ENCODE measurements around the gene RYR2.
"Not testable (repeated sequence)": the region's sequence is repeated elsewhere in the genome, so short reads cannot be mapped to it uniquely, and the experiment has no call there.

RYR2 gene

DNA sequence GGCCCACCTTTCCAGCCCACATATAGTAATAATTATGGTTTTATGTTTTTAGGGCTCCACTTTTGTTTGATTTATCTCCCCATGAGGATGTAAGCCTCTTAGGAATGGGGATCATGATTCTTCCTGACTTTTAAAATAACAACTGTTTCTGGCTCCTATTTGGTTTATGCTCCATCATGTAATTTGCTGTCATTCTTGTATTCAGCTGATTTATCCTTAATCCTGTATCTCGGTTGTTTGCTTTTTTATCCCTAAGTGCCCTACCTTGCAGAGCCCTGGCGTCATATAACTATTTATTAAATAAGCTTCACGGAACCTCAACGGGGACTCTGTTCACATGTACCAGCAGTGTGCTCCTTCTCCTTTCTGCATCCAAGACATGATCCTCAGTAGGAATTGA, 70.7 kb downstream of the RYR2 start:
- Histone ChIP-seq H3K27me3 (ENCODE audit: control insufficient read depth in 1 of 2, insufficient read depth in 2 of 2, low read length in 2 of 2) (no peaks in the 10 kb centered on the region), H3K4me3 (ENCODE audit: low read length in 2 of 2) (no peak overlapping the region), H3K9ac (ENCODE audit: low read length in 2 of 2) (no peak overlapping the region), H3K4me1 (ENCODE audit: control insufficient read depth, insufficient read depth, low read length) (peaks cover 19% of the 10 kb centered on the region), H3K27ac (ENCODE audit: low read length) (no peak overlapping the region), H3K36me3 (ENCODE audit: control insufficient read depth in 2 of 2, insufficient read depth in 2 of 2, low read length in 2 of 2) (no peaks in the 10 kb centered on the region), H3K9me3 (ENCODE audit: control insufficient read depth in 2 of 2, low read length in 2 of 2) (no peaks in the 10 kb centered on the region)

DNA sequence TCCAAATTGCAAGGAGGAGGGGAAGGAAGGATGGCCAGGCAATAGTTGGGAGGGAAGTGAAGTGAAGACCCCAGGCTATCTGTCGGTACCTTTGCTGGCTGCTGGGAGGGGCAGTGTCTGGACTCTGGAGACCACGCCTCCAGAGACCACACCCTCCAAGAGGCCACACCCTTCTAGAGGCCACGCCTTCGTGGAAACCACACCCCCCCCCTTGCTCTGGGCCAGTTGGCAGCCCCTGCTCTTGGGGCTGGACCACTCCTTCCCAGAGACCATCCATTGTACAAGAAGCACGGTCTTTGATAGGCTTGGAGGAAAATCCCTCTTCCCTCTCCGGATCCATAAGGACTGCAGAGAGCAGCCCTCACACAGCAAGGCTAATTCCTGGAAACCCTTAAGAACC, 73.1 kb downstream of the RYR2 start:
- Histone ChIP-seq H3K4me3 (ENCODE audit: low read length in 2 of 2) (no peak overlapping the region), H3K4me1 (ENCODE audit: control insufficient read depth, insufficient read depth, low read length) (peaks cover 13% of the 10 kb centered on the region), H3K27ac (ENCODE audit: low read length) (no peak overlapping the region), H3K27me3 (ENCODE audit: control insufficient read depth in 1 of 2, insufficient read depth in 2 of 2, low read length in 2 of 2) (no peaks in the 10 kb centered on the region), H3K9me3 (ENCODE audit: control insufficient read depth in 2 of 2, low read length in 2 of 2) (no peaks in the 10 kb centered on the region), H3K9ac (ENCODE audit: low read length in 2 of 2) (no peak overlapping the region), H3K36me3 (ENCODE audit: control insufficient read depth in 2 of 2, insufficient read depth in 2 of 2, low read length in 2 of 2) (no peaks in the 10 kb centered on the region)

DNA sequence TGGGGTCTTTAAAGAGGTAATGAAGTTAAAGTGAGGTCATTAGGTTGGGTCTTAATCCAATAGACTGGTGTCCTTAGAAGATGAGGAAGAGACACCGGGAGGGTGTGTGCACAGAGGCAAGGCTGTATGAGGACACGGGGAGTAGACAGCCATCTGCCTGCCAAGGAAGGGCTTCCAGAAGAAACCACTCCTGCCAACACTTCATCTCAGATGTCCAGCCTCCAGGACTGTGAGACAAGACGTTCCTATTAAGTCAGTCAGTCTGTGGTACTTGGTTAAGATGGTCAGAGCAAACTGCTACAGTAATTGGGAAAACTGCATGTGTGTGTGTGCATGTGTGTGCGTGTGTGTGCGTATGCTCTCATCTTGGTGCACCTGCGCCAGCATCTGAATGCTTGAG, 77.1 kb downstream of the RYR2 start:
- Histone ChIP-seq H3K9me3 (ENCODE audit: control insufficient read depth in 2 of 2, low read length in 2 of 2) (no peaks in the 10 kb centered on the region), H3K9ac (ENCODE audit: low read length in 2 of 2) (no peak overlapping the region), H3K27me3 (ENCODE audit: control insufficient read depth in 1 of 2, insufficient read depth in 2 of 2, low read length in 2 of 2) (no peaks in the 10 kb centered on the region), H3K36me3 (ENCODE audit: control insufficient read depth in 2 of 2, insufficient read depth in 2 of 2, low read length in 2 of 2) (no peaks in the 10 kb centered on the region), H3K4me1 (ENCODE audit: control insufficient read depth, insufficient read depth, low read length) (peaks cover 10% of the 10 kb centered on the region), H3K4me3 (ENCODE audit: low read length in 2 of 2) (no peak overlapping the region), H3K27ac (ENCODE audit: low read length) (no peak overlapping the region)

DNA sequence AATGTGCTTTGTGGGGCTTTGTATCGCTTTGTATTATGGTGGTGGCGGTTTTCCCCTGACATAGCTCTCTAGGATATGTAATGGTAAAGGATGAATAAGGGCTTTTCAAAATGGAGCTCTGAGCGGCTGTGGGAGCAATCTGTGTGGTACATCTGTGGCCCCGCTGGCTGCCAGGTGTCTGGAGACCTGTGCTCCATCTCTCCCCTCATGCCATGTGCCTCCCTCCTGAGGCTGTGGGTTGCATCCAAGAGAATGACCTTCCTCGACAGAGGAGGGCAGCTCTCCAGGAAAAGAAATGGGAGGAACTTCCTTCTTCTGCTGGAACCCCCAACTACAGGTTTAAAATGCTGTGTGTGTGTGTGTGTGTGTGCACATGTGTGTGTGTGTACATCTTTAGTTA, 78.7 kb downstream of the RYR2 start:
- no peaks in the 10 kb centered on the region for H3K36me3 ChIP-seq (ENCODE audit: control insufficient read depth in 2 of 2, insufficient read depth in 2 of 2, low read length in 2 of 2)
- no peak overlapping the region for H3K27ac ChIP-seq (ENCODE audit: low read length)
- peaks cover 10% of the 10 kb centered on the region for H3K4me1 ChIP-seq (ENCODE audit: control insufficient read depth, insufficient read depth, low read length)

DNA sequence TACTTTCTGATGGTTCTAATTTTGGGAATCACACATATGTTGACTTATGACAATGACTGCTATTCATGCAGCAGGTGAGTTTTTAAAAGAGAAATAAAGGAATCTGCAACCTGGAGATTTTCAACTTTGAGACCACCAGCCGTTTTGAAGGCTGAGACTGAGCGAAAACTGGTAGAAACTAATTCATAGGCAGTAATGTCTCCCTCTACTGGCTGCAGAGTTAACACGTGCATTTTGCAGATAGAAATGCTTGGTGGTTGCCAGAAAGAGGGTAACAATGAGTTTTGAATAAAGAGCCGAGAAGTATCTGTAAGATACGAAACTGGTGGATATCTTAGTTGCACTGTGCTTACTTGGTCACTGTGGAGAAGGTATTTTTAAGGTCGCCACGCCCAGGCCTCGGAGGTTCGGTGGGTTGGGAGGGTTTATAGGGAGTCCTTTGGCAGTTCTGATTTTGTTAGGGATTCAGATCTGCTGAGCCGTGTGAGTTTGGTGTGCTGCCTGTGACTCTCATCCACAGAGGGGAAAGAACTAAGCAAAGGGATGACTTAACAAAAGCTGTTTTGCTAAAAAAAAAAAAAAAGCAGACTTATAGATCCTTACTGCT, 83.0 kb downstream of the RYR2 start:
- no peaks in the 10 kb centered on the region for H3K27me3 ChIP-seq (ENCODE audit: control insufficient read depth in 1 of 2, insufficient read depth in 2 of 2, low read length in 2 of 2)
- no peaks in the 10 kb centered on the region for H3K4me1 ChIP-seq (ENCODE audit: control insufficient read depth, insufficient read depth, low read length)
- H3K27ac ChIP-seq (ENCODE audit: low read length): no peak overlapping the region
- no peak overlapping the region for H3K9ac ChIP-seq (ENCODE audit: low read length in 2 of 2)
- no peaks in the 10 kb centered on the region for H3K9me3 ChIP-seq (ENCODE audit: control insufficient read depth in 2 of 2, low read length in 2 of 2)
- H3K4me3 ChIP-seq (ENCODE audit: low read length in 2 of 2): no peak overlapping the region
- no peaks in the 10 kb centered on the region for H3K36me3 ChIP-seq (ENCODE audit: control insufficient read depth in 2 of 2, insufficient read depth in 2 of 2, low read length in 2 of 2)

More for the DNA sequence above, 78.7 kb downstream of the RYR2 start:
- Histone ChIP-seq H3K9ac (ENCODE audit: low read length in 2 of 2) (no peak overlapping the region), H3K4me3 (ENCODE audit: low read length in 2 of 2) (no peak overlapping the region), H3K9me3 (ENCODE audit: control insufficient read depth in 2 of 2, low read length in 2 of 2) (no peaks in the 10 kb centered on the region), H3K27me3 (ENCODE audit: control insufficient read depth in 1 of 2, insufficient read depth in 2 of 2, low read length in 2 of 2) (no peaks in the 10 kb centered on the region)

DNA sequence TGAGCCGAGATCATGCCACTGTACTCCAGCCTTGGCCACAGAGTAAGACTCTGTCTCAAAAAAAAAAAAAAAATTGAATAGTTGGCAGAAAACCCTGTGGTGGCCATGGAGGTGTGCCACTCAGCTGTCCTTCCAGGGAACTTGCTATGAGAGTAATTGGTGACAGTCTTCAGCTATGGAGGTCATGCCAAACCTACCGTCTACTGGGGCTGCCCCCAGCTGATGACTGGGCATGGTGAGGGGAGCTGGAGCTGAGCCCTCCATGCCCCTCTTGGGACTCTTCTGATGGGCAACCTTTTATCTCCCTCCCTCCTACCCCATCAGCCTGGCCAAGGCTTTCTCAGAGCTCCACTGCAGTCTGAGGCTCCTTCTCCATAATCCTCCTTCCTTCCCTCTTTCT, 84.2 kb downstream of the RYR2 start:
- Histone ChIP-seq H3K27ac (ENCODE audit: low read length) (no peak overlapping the region), H3K27me3 (ENCODE audit: control insufficient read depth in 1 of 2, insufficient read depth in 2 of 2, low read length in 2 of 2) (no peaks in the 10 kb centered on the region), H3K36me3 (ENCODE audit: control insufficient read depth in 2 of 2, insufficient read depth in 2 of 2, low read length in 2 of 2) (no peaks in the 10 kb centered on the region), H3K4me1 (ENCODE audit: control insufficient read depth, insufficient read depth, low read length) (no peaks in the 10 kb centered on the region), H3K9me3 (ENCODE audit: control insufficient read depth in 2 of 2, low read length in 2 of 2) (peaks cover 0 to 2% of the 10 kb centered on the region in 2 donors), H3K4me3 (ENCODE audit: low read length in 2 of 2) (no peak overlapping the region), H3K9ac (ENCODE audit: low read length in 2 of 2) (no peak overlapping the region)

DNA sequence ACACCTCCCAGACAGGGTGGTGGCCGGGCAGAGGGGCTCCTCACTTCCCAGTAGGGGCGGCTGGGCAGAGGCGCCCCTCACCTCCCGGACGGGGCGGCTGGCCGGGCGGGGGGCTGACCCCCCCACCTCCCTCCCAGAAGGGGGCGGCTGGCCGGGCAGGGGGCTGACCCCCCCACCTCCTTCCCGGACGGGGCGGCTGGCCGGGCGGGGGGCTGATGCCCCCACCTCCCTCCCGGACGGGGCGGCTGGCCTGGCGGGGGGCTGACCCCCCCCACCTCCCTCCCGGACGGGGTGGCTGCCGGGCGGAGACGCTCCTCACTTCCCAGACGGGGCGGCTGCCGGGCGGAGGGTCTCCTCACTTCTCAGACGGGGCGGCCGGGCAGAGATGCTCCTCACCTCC, 85.3 kb downstream of the RYR2 start:
- not testable (repeated sequence) for H3K9ac ChIP-seq (ENCODE audit: low read length in 2 of 2); H3K4me3 ChIP-seq (ENCODE audit: low read length in 2 of 2); H3K27me3 ChIP-seq (ENCODE audit: control insufficient read depth in 1 of 2, insufficient read depth in 2 of 2, low read length in 2 of 2); H3K4me1 ChIP-seq (ENCODE audit: control insufficient read depth, insufficient read depth, low read length); H3K27ac ChIP-seq (ENCODE audit: low read length); H3K36me3 ChIP-seq (ENCODE audit: control insufficient read depth in 2 of 2, insufficient read depth in 2 of 2, low read length in 2 of 2)
- peaks cover 7 to 12% of the 10 kb centered on the region in 2 donors for H3K9me3 ChIP-seq (ENCODE audit: control insufficient read depth in 2 of 2, low read length in 2 of 2)

DNA sequence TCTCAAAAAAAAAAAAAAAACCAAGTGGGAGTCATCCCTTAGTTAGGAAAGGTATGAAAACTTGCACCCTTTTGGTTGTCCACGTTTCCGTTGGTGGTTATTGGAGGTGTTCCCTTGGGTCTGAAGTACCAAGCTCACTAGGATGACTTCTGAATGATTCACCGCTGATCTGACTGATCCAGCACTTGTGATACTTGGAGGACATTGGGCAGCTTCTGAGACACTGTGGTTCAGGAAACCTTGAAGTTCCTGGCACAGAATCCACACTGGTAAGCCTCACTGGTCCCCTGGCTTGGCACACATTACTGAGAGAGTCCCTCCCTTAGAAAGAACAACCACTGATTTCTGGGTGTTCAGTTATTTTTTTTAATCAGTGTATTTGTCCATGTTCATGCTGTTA, 91.9 kb downstream of the RYR2 start:
- H3K36me3 ChIP-seq (ENCODE audit: control insufficient read depth in 2 of 2, insufficient read depth in 2 of 2, low read length in 2 of 2): peaks cover 0 to 2% of the 10 kb centered on the region in 2 donors
- no peaks in the 10 kb centered on the region for H3K4me1 ChIP-seq (ENCODE audit: control insufficient read depth, insufficient read depth, low read length)
- H3K9me3 ChIP-seq (ENCODE audit: control insufficient read depth in 2 of 2, low read length in 2 of 2): peaks cover 7 to 12% of the 10 kb centered on the region in 2 donors
- H3K27me3 ChIP-seq (ENCODE audit: control insufficient read depth in 1 of 2, insufficient read depth in 2 of 2, low read length in 2 of 2): no peaks in the 10 kb centered on the region
- H3K27ac ChIP-seq (ENCODE audit: low read length): no peak overlapping the region
- H3K4me3 ChIP-seq (ENCODE audit: low read length in 2 of 2): no peak overlapping the region
- H3K9ac ChIP-seq (ENCODE audit: low read length in 2 of 2): no peak overlapping the region

DNA sequence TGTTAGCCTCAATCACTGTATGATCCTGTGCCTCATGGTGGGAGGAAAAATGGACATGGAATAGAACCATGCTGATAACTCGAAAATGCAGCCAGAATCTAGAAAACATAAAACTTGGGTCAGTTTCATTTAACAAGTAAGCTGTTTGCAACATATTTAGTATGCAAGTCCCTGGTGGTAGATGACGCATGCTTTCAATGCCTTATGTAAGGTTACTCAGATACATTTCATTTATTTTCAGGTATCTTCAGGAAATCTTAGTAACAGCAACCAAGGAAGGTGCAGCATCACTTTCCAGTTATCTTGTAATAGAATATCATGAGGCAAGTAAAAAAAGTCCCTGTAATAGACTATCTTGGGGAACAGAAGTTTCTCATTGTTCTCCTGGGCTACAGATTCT, 92.9 kb downstream of the RYR2 start:
- Histone ChIP-seq H3K9ac (ENCODE audit: low read length in 2 of 2) (no peak overlapping the region), H3K27me3 (ENCODE audit: control insufficient read depth in 1 of 2, insufficient read depth in 2 of 2, low read length in 2 of 2) (no peaks in the 10 kb centered on the region), H3K4me1 (ENCODE audit: control insufficient read depth, insufficient read depth, low read length) (no peaks in the 10 kb centered on the region), H3K9me3 (ENCODE audit: control insufficient read depth in 2 of 2, low read length in 2 of 2) (peaks cover 7 to 12% of the 10 kb centered on the region in 2 donors), H3K36me3 (ENCODE audit: control insufficient read depth in 2 of 2, insufficient read depth in 2 of 2, low read length in 2 of 2) (peaks cover 0 to 2% of the 10 kb centered on the region in 2 donors), H3K4me3 (ENCODE audit: low read length in 2 of 2) (no peak overlapping the region), H3K27ac (ENCODE audit: low read length) (no peak overlapping the region)

DNA sequence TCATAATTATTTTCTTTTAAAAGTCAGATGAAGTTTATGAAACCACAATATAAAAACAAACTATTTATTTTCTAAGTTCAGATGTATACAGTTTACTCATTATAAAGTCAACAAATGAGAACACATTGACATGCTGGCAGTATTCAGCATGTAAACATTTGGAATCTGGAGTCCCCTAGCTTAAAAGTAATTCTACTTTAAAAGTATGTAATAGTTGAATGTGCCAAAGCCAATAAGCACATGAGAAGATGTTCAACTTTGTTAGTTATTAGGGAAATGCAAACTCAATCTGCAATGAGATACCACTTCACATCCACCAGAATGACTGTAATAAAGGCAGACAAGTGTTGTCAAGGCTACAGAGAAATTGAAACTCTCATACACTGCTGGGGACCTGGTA, 96.6 kb downstream of the RYR2 start:
- H3K4me3 ChIP-seq (ENCODE audit: low read length in 2 of 2): no peak overlapping the region
- no peaks in the 10 kb centered on the region for H3K36me3 ChIP-seq (ENCODE audit: control insufficient read depth in 2 of 2, insufficient read depth in 2 of 2, low read length in 2 of 2)
- no peaks in the 10 kb centered on the region for H3K9me3 ChIP-seq (ENCODE audit: control insufficient read depth in 2 of 2, low read length in 2 of 2)
- peaks cover 18% of the 10 kb centered on the region for H3K4me1 ChIP-seq (ENCODE audit: control insufficient read depth, insufficient read depth, low read length)
- no peak overlapping the region for H3K9ac ChIP-seq (ENCODE audit: low read length in 2 of 2)
- no peak overlapping the region for H3K27ac ChIP-seq (ENCODE audit: low read length)
- no peaks in the 10 kb centered on the region for H3K27me3 ChIP-seq (ENCODE audit: control insufficient read depth in 1 of 2, insufficient read depth in 2 of 2, low read length in 2 of 2)

DNA sequence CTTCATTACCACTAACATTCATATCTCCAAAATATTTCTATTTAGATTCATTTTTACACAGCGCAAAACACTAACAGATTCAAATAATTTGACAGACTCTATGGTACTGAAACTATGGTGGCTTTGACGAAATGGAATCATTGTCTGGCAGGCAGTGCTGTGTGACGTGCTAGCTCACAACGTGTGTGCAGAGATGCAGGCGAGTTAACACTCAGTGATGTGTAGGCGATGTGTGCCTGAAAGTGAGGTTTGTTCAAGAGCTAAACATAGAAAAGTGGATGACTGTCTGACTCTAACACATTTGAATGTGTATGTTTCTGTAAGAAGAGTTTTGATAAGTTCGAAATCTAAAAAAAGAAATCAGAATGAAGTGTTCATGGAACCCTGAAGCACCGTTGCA, 97.7 kb downstream of the RYR2 start:
- no peaks in the 10 kb centered on the region for H3K27me3 ChIP-seq (ENCODE audit: control insufficient read depth in 1 of 2, insufficient read depth in 2 of 2, low read length in 2 of 2)
- H3K27ac ChIP-seq (ENCODE audit: low read length): no peak overlapping the region
- H3K9me3 ChIP-seq (ENCODE audit: control insufficient read depth in 2 of 2, low read length in 2 of 2): no peaks in the 10 kb centered on the region
- no peak overlapping the region for H3K4me3 ChIP-seq (ENCODE audit: low read length in 2 of 2)
- H3K36me3 ChIP-seq (ENCODE audit: control insufficient read depth in 2 of 2, insufficient read depth in 2 of 2, low read length in 2 of 2): no peaks in the 10 kb centered on the region
- no peak overlapping the region for H3K9ac ChIP-seq (ENCODE audit: low read length in 2 of 2)
- peaks cover 18% of the 10 kb centered on the region for H3K4me1 ChIP-seq (ENCODE audit: control insufficient read depth, insufficient read depth, low read length)
